Measurements from ENCODE around the gene CEACAM8. TPM values are rescaled to one million over a fixed set of nuclear protein-coding genes. Genes with fewer than 3 reads are reported as not detected.

CEACAM8 gene
- total RNA-seq, 1 donor from 2014 or later, result not detected

GRCh38 chr19:42547929-42548328 lies 46.8 kb downstream of the CEACAM8 start:
- Mint-ChIP-seq H3K27me3 (peaks cover 16% of the 10 kb centered on the region), H3K27ac (no peak overlapping the region)

DNA sequence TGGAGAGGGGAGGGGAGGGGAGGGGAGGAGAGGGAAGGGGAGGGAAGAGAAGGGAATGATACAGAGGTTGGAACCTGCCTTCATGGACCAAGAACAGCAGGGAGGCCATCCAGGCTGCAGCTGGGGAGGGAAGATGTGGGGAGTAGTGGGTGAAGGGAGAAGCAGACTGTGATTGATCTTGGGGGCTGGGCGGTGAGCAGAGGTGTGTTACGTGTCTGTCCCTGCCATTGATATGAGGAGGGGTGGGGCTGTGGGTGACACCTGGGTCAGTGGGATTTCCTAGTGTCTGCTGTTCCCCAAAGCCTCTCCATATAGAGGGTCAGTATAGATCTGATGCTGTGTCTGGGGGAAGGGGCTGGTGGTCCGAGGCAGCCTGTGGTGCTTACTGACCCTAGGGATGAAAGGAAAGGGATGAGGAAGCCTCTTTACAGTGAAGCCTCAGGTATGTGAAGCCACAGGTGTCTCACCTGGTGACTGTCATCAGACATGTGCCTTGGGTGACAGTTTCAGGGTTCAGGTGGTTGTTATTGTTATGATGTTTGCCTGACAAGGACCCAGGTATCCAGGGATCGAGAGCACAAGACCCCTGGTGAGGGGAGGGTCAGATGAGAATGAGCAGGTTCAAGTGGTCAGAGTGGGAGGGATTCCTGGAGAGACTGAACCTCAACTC lies 47.8 kb downstream of the CEACAM8 start:
- TF ChIP-seq, protein P1, sequence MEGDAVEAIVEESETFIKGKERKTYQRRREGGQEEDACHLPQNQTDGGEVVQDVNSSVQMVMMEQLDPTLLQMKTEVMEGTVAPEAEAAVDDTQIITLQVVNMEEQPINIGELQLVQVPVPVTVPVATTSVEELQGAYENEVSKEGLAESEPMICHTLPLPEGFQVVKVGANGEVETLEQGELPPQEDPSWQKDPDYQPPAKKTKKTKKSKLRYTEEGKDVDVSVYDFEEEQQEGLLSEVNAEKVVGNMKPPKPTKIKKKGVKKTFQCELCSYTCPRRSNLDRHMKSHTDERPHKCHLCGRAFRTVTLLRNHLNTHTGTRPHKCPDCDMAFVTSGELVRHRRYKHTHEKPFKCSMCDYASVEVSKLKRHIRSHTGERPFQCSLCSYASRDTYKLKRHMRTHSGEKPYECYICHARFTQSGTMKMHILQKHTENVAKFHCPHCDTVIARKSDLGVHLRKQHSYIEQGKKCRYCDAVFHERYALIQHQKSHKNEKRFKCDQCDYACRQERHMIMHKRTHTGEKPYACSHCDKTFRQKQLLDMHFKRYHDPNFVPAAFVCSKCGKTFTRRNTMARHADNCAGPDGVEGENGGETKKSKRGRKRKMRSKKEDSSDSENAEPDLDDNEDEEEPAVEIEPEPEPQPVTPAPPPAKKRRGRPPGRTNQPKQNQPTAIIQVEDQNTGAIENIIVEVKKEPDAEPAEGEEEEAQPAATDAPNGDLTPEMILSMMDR (IDR thresholded peaks at IDR 0.05; ENCODE audit: unreplicated experiment), result no peak
- Mint-ChIP-seq H3K9me3 (ENCODE audit: low read depth) (peaks cover 9% of the 10 kb centered on the region), H3K27me3 (peaks cover 16% of the 10 kb centered on the region)

More at GRCh38 chr19:42547929-42548328, 46.8 kb downstream of the CEACAM8 start:
- DNase-seq (ENCODE audit: low spot score, unreplicated experiment), result no peak
- TF ChIP-seq, protein P1 (IDR thresholded peaks at IDR 0.05; ENCODE audit: unreplicated experiment), result no peak
- peaks cover 2% of the 10 kb centered on the region for H3K36me3 Mint-ChIP-seq (ENCODE audit: insufficient read depth)
- no peak overlapping the region for H3K4me3 Mint-ChIP-seq (ENCODE audit: low read depth)
- no peaks in the 10 kb centered on the region for H3K4me1 Mint-ChIP-seq (ENCODE audit: low read depth)
- peaks cover 9% of the 10 kb centered on the region for H3K9me3 Mint-ChIP-seq (ENCODE audit: low read depth)

DNA sequence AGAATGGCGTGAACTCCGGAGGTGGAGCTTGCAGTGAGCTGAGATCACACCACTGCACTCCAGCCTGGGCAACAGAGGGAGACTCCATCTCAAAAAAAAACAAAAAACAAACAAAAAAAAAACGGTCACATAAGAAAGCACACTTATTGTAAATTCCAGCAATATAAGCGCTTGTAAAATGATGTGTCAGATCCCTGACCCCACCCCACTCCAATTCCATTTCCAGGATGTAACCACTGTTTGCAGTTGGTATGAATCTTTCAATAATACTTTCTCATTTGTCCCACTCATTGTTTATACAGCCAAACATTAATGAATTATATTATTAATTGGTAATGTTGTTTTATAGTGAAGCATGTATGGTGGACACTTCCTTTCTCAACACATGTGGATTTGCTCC lies 50.6 kb downstream of the CEACAM8 start:
- no peaks in the 10 kb centered on the region for H3K4me1 Mint-ChIP-seq (ENCODE audit: low read depth)
- peaks cover 16% of the 10 kb centered on the region for H3K27me3 Mint-ChIP-seq
- no peak overlapping the region for H3K4me3 Mint-ChIP-seq (ENCODE audit: low read depth)
- H3K9me3 Mint-ChIP-seq (ENCODE audit: low read depth), result peaks cover 4% of the 10 kb centered on the region
- no peak for DNase-seq (ENCODE audit: low spot score, unreplicated experiment)
- TF ChIP-seq, protein P1 (IDR thresholded peaks at IDR 0.05; ENCODE audit: unreplicated experiment), result no peak
- no peaks in the 10 kb centered on the region for H3K36me3 Mint-ChIP-seq (ENCODE audit: insufficient read depth)
- no peak overlapping the region for H3K27ac Mint-ChIP-seq

More for the DNA sequence above, 47.8 kb downstream of the CEACAM8 start:
- Mint-ChIP-seq H3K4me1 (ENCODE audit: low read depth) (no peaks in the 10 kb centered on the region), H3K27ac (no peak overlapping the region), H3K36me3 (ENCODE audit: insufficient read depth) (peaks cover 2% of the 10 kb centered on the region), H3K4me3 (ENCODE audit: low read depth) (no peak overlapping the region)
- DNase-seq (ENCODE audit: low spot score, unreplicated experiment), result no peak

- peaks cover 15% of the 10 kb centered on the region for H3K27me3 Mint-ChIP-seq
Measured at GRCh38 chr19:42542791-42543190, 51.9 kb downstream of the CEACAM8 start.

GRCh38 chr19:42540071-42540553 lies 54.6 kb downstream of the CEACAM8 start:
- H3K36me3 Mint-ChIP-seq (ENCODE audit: insufficient read depth), result no peaks in the 10 kb centered on the region
- no peak overlapping the region for H3K4me3 Mint-ChIP-seq (ENCODE audit: low read depth)
- H3K27me3 Mint-ChIP-seq, result no peaks in the 10 kb centered on the region
- H3K9me3 Mint-ChIP-seq (ENCODE audit: low read depth), result no peaks in the 10 kb centered on the region
- no peaks in the 10 kb centered on the region for H3K4me1 Mint-ChIP-seq (ENCODE audit: low read depth)
- DNase-seq (ENCODE audit: low spot score, unreplicated experiment), result no peak
- no peak overlapping the region for H3K27ac Mint-ChIP-seq
- TF ChIP-seq, protein P1 (IDR thresholded peaks at IDR 0.05; ENCODE audit: unreplicated experiment), result no peak

More at GRCh38 chr19:42542791-42543190, 51.9 kb downstream of the CEACAM8 start:
- no peak for DNase-seq (ENCODE audit: low spot score, unreplicated experiment)
- Mint-ChIP-seq H3K27ac (no peak overlapping the region), H3K4me3 (ENCODE audit: low read depth) (no peak overlapping the region), H3K36me3 (ENCODE audit: insufficient read depth) (no peaks in the 10 kb centered on the region), H3K4me1 (ENCODE audit: low read depth) (no peaks in the 10 kb centered on the region), H3K9me3 (ENCODE audit: low read depth) (no peaks in the 10 kb centered on the region)
- TF ChIP-seq, protein P1 (IDR thresholded peaks at IDR 0.05; ENCODE audit: unreplicated experiment), result no peak

All from progenitor cell of endocrine pancreas (in vitro differentiated cells).